Fibroblast of upper back skin (primary cell): ENCODE measurements around the gene SLC17A8.
"Not testable (repeated sequence)": the region's sequence is repeated elsewhere in the genome, so short reads cannot be mapped to it uniquely, and the experiment has no call there.

Source experiments
- DNase-seq: peaks from one replicate; pipeline ENCODE4 v3.0.0-alpha.2; 2013

SLC17A8 gene

DNA sequence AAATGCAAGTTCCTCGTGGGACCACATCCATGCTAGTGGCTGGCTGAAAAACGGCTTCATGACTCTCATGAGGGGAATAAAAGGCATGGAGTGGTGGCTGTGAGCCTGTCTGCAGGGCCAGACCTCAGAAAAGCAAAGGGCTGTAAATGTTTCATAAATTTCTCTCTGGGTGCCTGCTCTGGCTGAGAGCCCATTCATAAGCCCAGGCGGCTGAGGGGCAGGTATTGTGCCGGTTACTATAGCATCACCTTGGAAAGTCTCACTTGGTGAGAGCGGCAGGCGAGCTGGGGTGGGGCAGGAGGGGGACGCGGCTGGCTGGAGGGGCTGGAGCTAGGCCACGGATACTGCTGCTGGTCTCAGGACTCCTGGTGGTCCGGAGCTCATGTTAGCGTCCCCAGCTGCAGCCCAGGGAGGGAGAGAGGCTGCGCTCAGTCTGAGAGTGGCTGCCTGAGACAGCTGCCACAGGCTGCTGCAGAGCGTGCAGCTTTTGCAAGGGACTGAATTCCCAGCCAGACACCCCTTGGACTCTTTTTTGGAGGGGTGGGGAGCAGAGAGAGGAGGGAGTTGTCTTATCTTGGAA, at the start of gene SLC17A8:
Gene SLC17A8 (plus strand): TSS at position 431 of the 580 bp plus-strand sequence. CDS start 318 bp downstream, outside the sequence.
- DNase-seq: no peak

DNA sequence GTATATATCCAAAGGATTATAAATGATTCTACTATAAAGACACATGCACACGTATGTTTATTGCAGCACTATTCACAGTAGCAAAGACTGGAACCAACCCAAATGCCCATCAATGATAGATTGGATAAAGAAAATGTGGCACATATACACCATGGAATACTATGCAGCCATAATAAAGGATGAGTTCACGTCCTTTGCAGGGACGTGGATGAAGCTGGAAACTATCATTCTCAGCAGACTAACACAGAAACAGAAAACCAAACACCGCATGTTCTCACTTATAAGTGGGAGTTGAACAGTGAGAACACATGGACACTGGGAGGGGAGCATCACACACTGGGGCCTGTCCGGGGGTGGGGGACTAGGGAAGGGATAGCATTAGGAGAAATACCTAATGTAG, 48.7 kb upstream of the SLC17A8 start:
- DNase-seq: not testable (repeated sequence)

DNA sequence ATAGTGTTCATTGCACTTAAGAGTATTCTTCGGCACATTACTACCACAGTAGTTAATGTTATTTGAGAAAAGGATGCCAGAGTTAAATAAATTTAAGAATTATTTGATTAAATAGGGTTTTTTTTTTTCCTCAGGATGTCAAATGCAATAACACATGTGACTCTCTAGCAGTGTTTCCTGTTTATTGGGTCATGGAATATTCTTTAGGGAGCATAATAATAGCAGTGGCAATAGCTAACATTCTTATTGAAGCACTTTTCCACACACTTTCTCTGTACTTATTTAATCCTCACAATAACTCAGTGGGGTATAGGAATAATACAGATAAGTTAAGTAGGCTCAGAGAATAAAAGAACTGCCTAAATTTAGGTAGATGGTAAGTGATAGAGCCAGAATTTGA, 45.6 kb upstream of the SLC17A8 start:
- DNase-seq: no peak

DNA sequence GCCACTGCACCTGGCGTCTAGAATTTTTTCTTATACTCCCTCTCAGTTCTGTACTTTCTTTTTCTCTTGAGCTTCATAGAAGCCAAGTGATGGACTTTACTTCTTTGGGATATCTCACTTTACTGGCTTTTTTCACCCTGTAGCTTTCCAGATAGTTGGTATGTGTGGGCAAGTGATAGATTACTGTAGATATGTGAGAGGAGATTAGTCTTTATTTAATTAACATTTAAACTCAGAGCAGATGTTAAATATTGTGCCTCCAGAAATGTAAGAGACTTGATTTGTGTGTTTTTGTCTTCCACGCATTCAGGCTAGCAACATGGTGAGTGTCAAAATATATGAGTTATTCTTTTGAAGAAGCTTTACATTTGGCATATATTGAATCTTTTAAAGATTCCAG, 39.5 kb upstream of the SLC17A8 start:
- no peak for DNase-seq

- no peak for DNase-seq
Measured at GRCh38 chr12:100324498-100324897, 32.4 kb upstream of the SLC17A8 start.

GRCh38 chr12:100326208-100326607, 30.7 kb upstream of the SLC17A8 start:
- no peak for DNase-seq

GRCh38 chr12:100329800-100330199, 27.1 kb upstream of the SLC17A8 start:
- DNase-seq: no peak

DNA sequence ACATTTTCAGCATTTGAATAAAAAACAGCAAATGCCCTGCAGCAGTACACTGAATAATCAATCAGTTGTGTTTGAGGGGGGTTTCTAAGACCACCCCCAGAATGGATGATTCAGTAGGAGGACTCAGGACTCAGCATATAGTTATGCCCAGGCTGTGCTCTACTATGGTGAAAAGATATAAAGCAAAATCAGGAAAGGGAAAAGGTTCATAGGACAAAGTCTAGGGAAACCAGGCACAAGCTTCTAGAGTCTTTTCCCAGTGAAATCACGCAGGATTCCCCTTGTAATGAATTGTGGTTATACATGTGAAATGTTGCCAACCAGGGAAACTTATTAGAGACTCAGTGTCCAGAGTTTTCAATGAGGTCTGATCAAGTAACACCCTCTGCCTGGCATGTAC, 25.0 kb upstream of the SLC17A8 start:
- no peak for DNase-seq

DNA sequence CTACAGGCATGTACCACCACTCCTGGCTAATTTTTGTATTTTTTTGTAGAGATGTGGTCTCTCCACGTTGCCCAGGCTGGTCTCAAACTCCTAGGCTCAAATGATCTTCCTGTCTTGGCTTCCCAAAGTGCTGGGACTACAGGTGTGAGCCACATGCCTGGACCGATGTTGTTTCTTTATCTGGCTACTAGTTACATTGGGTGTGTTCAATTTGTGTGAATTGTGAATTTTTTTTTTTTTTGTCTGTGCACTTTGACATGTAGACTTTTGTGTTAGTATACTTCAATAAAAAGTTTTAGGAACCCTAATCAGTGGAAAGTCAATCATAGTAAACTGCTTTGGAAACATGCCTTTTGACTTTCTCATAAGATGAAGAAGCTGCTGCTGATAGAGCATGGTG, 24.0 kb upstream of the SLC17A8 start:
- DNase-seq: no peak

DNA sequence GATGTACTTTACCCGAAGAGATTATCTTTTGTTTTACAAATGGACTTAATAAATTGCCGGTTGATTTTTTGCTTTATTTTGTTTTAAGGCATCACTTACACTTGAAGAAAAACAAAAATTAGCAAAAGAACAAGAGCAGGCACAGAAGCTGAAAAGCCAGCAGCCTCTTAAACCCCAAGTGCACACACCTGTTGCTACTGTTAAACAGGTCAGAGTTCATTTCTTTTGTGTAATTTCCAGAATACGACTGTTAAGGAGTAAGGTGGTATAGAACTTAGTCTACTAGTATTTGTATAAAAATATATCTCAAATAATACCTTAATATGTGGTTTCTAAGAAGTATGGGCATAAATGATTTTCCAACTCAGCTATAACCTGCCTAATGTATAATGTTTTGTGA, 19.6 kb upstream of the SLC17A8 start:
- DNase-seq: no peak

DNA sequence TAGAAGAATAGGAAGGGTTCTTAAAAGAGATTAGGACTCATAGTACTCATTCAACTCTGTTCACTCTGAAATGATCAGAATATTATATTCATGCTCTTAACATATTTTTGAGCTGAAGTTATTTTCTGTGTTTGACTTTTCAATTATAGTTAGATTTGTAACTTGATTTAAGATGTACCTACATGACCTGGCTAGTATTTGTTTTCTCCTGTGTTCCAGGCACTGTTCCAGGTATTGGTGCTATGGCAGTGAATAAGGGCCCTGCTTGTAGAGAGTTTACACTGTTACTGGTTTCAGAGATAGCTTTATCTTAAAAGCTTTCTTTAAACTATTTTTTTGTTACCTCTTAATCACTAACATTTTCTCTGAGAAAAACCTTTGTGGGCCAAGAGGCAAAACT, 19.1 kb upstream of the SLC17A8 start:
- no peak for DNase-seq

- DNase-seq: no peak
Measured at GRCh38 chr12:100339071-100339470, 17.8 kb upstream of the SLC17A8 start.

GRCh38 chr12:100342897-100343296, 14.0 kb upstream of the SLC17A8 start:
- not testable (repeated sequence) for DNase-seq

GRCh38 chr12:100344351-100344750, 12.5 kb upstream of the SLC17A8 start:
- not testable (repeated sequence) for DNase-seq

DNA sequence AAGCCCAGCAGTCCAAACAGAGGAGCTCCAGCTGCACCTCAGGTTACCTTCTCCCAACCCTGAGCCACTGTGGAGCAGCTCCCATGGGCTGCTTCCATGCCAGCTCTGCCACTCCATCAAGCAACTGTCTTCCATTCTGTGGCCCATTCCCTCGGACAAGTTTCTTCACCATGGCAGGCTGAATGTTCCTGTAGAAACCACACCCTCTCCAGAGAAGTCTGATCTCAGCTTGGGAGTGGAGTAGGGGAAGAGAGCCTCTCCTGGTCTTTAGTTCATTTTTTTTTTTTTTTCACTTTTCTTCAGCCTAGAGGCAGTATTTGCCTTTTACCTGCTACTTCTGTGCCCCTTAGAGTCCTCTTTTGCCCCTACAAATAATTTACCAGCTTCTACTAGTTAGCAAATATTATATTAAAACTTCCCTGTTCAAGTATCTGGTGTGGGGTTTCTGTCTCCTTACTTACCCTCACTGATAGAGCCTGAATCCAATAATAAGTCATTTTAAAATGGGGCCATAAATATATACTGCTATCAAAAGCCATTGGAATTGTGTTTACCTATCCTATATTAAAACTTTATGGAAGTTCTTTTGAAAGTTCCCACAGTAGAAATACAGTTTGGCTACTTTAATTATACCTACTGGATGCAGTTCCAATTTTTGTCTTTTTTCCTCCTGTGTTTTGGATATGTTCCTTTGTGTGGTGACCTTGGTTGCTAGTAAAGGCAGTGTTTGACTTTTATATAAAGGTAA, 11.7 kb upstream of the SLC17A8 start:
- no peak for DNase-seq

- DNase-seq: peak; percentile 2
Measured at GRCh38 chr12:100346660-100347059, 10.2 kb upstream of the SLC17A8 start.

GRCh38 chr12:100348657-100349454, 8.0 kb upstream of the SLC17A8 start:
- peak; percentile 29 for DNase-seq

DNA sequence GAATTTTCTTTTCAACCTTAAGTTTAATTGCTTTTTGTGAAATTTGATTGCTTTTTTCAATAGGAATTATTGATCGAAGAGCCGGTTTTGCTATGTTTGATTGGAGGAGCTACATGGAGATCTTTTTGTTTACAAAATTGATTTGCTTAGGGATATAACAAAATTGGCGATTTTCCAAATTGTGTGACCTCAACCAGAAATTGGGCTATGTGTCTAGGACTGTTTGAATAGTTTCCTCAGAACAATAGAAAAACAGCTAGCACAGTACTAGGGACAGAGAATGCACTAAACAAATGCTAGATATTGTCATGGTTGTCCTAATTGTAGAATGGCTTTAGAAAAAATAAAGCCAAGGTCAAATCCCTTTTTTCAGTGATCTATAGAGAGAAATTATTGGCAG, 2.4 kb downstream of the SLC17A8 start:
- DNase-seq: no peak

GRCh38 chr12:100359822-100360221, 2.9 kb downstream of the SLC17A8 start:
- DNase-seq: peak; percentile 21

DNA sequence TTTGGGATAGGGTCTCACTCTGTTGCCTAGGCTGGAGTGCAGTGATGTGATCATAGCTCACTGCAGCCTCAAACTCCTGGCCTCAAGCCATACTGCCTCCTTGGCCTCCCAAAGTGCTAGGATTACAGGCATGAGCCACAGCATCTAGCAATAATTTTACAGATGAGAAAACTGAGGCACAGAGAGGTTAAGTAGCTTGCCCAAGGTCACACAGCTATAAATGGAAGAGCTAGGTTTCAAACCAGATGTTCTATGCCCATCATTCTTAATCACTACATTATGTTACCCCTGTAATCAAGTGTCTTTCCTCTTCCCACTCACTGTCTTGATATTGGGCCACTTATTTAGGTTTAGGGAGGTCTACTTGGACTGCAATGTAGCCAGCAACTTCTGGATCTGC, 3.6 kb downstream of the SLC17A8 start:
- DNase-seq: no peak

- DNase-seq: no peak
Measured at GRCh38 chr12:100364324-100364723, 7.5 kb downstream of the SLC17A8 start.

- DNase-seq: no peak
Measured at GRCh38 chr12:100365411-100365810, 8.5 kb downstream of the SLC17A8 start.

DNA sequence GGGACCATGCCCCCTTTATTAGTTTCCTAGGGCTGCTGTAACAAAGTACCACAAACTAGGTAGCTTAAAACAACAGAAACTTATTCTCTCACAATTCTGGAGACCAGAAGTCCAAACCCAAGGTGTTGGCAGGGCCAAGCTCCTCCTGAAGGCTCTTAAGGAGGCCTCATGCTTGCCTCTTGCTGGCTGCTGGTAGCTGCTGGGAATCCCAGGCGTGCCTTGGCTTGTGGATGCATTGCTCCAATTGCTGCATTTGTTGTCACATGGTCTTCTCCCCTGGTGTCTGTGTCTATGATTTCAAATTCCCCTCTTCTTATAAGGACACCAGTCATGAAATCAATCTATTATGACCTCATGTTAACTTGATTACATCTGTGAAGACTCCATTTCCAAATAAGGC, 11.2 kb downstream of the SLC17A8 start:
- no peak for DNase-seq

GRCh38 chr12:100371146-100371545, 14.3 kb downstream of the SLC17A8 start:
- DNase-seq: no peak
